Endothelial cell of umbilical vein (primary cell): ENCODE results near the gene NLRP9. TPM values are rescaled to one million over a fixed set of nuclear protein-coding genes. Genes with fewer than 3 reads are reported as not detected.

Experiments
- BruUV-seq: library from RNA; stranded (reverse); fragments of 400-500 nt; replicated peaks from 2 replicates; lab custom pipeline; 2021; lab: Mats Ljungman, UMichigan
- CTCF ChIA-PET: fragments of 300-600, 350-600 bp; sonication (Branson Sonifier 250); formaldehyde crosslinking; loops from one replicate; lab custom pipeline; 2021; ENCODE audit warnings: antibody characterized with exemption, inconsistent platforms; lab: Charles Lee
- POLR2A ChIA-PET: fragments of 300-600, 350-600 bp; sonication (Branson Sonifier 250); formaldehyde crosslinking; loops from one replicate; lab custom pipeline; 2021; ENCODE audit warnings: antibody characterized with exemption, inconsistent platforms; lab: Charles Lee
- DNase-seq: peaks from one replicate; pipeline ENCODE4 v3.0.0-alpha.2; 2011; ENCODE audit warnings: low read depth, low spot score
- FAIRE-seq: peaks from 2 replicates; lab custom pipeline; 2011; peaks lifted over from hg19 to GRCh38; lab: Jason Lieb, UNC
- H2AFZ ChIP-seq: 2 replicates; pipeline ENCODE4 v1.6.0; 2012; ENCODE audit warnings: low read depth, low read length, control low read depth, inconsistent platforms
- H3K27ac ChIP-seq: 2 replicates; pipeline ENCODE4 v1.5.1; 2011; ENCODE audit warnings: low read depth, mild to moderate bottlenecking, control low read depth, low read length, moderate library complexity; ENCODE audit not compliant: insufficient read depth
- H3K27me3 ChIP-seq, 2 experiments: 2 replicates each; pipeline versions ENCODE4 v1.6.0 to v1.6.1; 2011; ENCODE audit warnings: low read length in 2 of 2, mixed read lengths in 1 of 2; ENCODE audit not compliant: control insufficient read depth in 2 of 2, insufficient read depth in 2 of 2
- H3K36me3 ChIP-seq, 2 experiments: 2 replicates in 1 of 2; 3 replicates in 1 of 2; pipeline ENCODE4 v1.5.1; 2011; ENCODE audit warnings: low read length in 2 of 2, mild to moderate bottlenecking in 1 of 2, moderate library complexity in 1 of 2; ENCODE audit not compliant: control insufficient read depth in 2 of 2, insufficient read depth in 2 of 2; ENCODE audit errors: extremely low read depth in 1 of 2
- H3K4me1 ChIP-seq: 3 replicates; pipeline ENCODE4 v1.5.1; 2011; ENCODE audit warnings: mild to moderate bottlenecking, low read length; ENCODE audit not compliant: control insufficient read depth, insufficient read depth; ENCODE audit errors: extremely low read depth
- H3K4me2 ChIP-seq: 2 replicates; pipeline ENCODE4 v1.6.1; 2011; ENCODE audit warnings: low read length, control low read depth, mixed read lengths; ENCODE audit not compliant: insufficient read depth
- H3K4me3 ChIP-seq, 3 experiments: fragments of 200-600 bp in 1 of 3; sonication (generic), shearing (Covaris generic) in 1 of 3; replicated peaks in 1 of 3; 2 replicates each; pipeline ENCODE4 v1.5.1; 2011 to 2016; ENCODE audit warnings: control low read depth in 3 of 3, low read length in 3 of 3, mild to moderate bottlenecking in 2 of 3, inconsistent platforms in 1 of 3, low read depth in 1 of 3, moderate library complexity in 1 of 3; ENCODE audit not compliant: insufficient read depth in 1 of 3
- H3K79me2 ChIP-seq: 2 replicates; pipeline ENCODE4 v1.6.0; 2012; ENCODE audit warnings: low read length, inconsistent platforms; ENCODE audit not compliant: control insufficient read depth, insufficient read depth
- H3K9ac ChIP-seq: replicated peaks from 2 replicates; pipeline ENCODE3; 2011; ENCODE audit warnings: low read length, control low read depth; ENCODE audit not compliant: insufficient read depth; ENCODE audit errors: extremely low read depth
- H3K9me1 ChIP-seq: replicated peaks from 3 replicates; pipeline ENCODE4 v1.6.0; 2011; ENCODE audit warnings: mild to moderate bottlenecking, low read length; ENCODE audit not compliant: control insufficient read depth, insufficient read depth; ENCODE audit errors: extremely low read depth
- H3K9me3 ChIP-seq: replicated peaks from 2 replicates; pipeline ENCODE4 v1.5.1; 2012; ENCODE audit warnings: low read length, inconsistent platforms; ENCODE audit not compliant: control insufficient read depth, insufficient read depth
- H4K20me1 ChIP-seq: replicated peaks from 2 replicates; pipeline ENCODE3; 2011; ENCODE audit warnings: mild to moderate bottlenecking, low read length; ENCODE audit not compliant: control insufficient read depth, insufficient read depth; ENCODE audit errors: extremely low read depth
- CTCF ChIP-seq, 2 donors: IDR thresholded peaks; 1 replicate in 1 of 2; 2 replicates in 1 of 2; pipeline ENCODE4 v1.5.1; 2011; ENCODE audit warnings: low read length in 2 of 2, mild to moderate bottlenecking in 2 of 2, moderate library complexity in 2 of 2, control low read depth in 1 of 2, inconsistent platforms in 1 of 2, low read depth in 1 of 2; ENCODE audit not compliant: insufficient read depth in 1 of 2; ENCODE audit errors: extremely low read depth in 1 of 2
- EZH2 ChIP-seq: IDR thresholded peaks from 2 replicates; pipeline ENCODE4 v1.6.1; 2012; ENCODE audit warnings: borderline replicate concordance, low read depth, mild to moderate bottlenecking, moderate library complexity, low read length, inconsistent platforms; ENCODE audit not compliant: severe bottlenecking
- FOS ChIP-seq: IDR thresholded peaks from 2 replicates; pipeline ENCODE4 v1.6.1; 2011; ENCODE audit warnings: mild to moderate bottlenecking, low read length, moderate library complexity, borderline replicate concordance; ENCODE audit not compliant: insufficient read depth
- GATA2 ChIP-seq: IDR thresholded peaks from 2 replicates; pipeline ENCODE4 v1.7.0; 2011; ENCODE audit warnings: low read depth, mild to moderate bottlenecking, moderate library complexity, mixed read lengths, low read length; ENCODE audit not compliant: insufficient read length, insufficient read depth
- JUN ChIP-seq: IDR thresholded peaks from 2 replicates; pipeline ENCODE4 v1.6.1; 2011; ENCODE audit warnings: borderline replicate concordance, low read depth; ENCODE audit not compliant: insufficient read length, insufficient read depth
- MAX ChIP-seq: IDR thresholded peaks from 2 replicates; pipeline ENCODE4 v1.6.1; 2011; ENCODE audit not compliant: insufficient read depth, insufficient read length
- MYC ChIP-seq: IDR thresholded peaks from one replicate; pipeline ENCODE4 v1.6.1; 2011; ENCODE audit warnings: mild to moderate bottlenecking, low read depth, low read length
- POLR2A ChIP-seq: IDR thresholded peaks from 2 replicates; pipeline ENCODE4 v1.6.1; 2012; ENCODE audit warnings: low read depth, mild to moderate bottlenecking, control low read depth, low read length
- POLR2AphosphoS5 ChIP-seq: IDR thresholded peaks from 2 replicates; pipeline ENCODE4 v1.6.1; 2012; ENCODE audit warnings: low read depth, mild to moderate bottlenecking, control low read depth, low read length, moderate library complexity; ENCODE audit not compliant: insufficient read depth
- dilution Hi-C: fragments of 300-500 bp; cut with MboI; formaldehyde crosslinking; loops from one replicate; pipeline ENCODE4 v1.15.0; 2019; ENCODE audit warnings: low sequenced_read_pairs; ENCODE audit not compliant: extremely low pct_ligation_motif_present
- intact Hi-C: fragments of 100-400 bp; cut with micrococcal nuclease; formaldehyde crosslinking; loops from one replicate; pipeline ENCODE4 v1.10.0; 2022
- polyA plus RNA-seq, 4 experiments: library from polyadenylated mRNA; depleted of rRNA in 3 of 4; stranded (reverse) in 3 of 4; unstranded in 1 of 4; fragments of >200 nt; gene quantifications; 2 replicates each; pipeline versions ENCODE4 v1.2.1 to v1.2.3, GENCODE V29; 2011 to 2012; ENCODE audit warnings: missing spikeins in 1 of 4
- total RNA-seq: library from RNA; stranded (reverse); gene quantifications from 2 replicates; pipeline ENCODE4 v1.2.3, GENCODE V29; 2021

The NLRP9 gene
- total and polyA plus RNA-seq, 2 donors (not counting 3 experiments of a cell fraction or from before 2014, with no cell fraction given), result not detected

GRCh38 chr19:55661826-55662225, 76.4 kb downstream of the NLRP9 start:
- H3K9ac ChIP-seq, result no peak overlapping the region
- H3K4me3 ChIP-seq, result no peak overlapping the region
- H3K27ac ChIP-seq, result no peak overlapping the region
- no peaks in the 10 kb centered on the region for H3K27me3 ChIP-seq
- H3K36me3 ChIP-seq, result peaks cover 14 to 62% of the 10 kb centered on the region in 2 experiments
- no peaks in the 10 kb centered on the region for H3K9me3 ChIP-seq
- no TSS peak for BruUV-seq
- POLR2A ChIA-PET, result no interaction called here
- TF ChIP-seq CTCF (IDR thresholded peaks at IDR 0.05; ENCODE audit: extremely low read depth in 1 of 2, insufficient read depth in 1 of 2, low read depth in 1 of 2, low read length in 2 of 2) (no peak), GATA2 (no peak), POLR2AphosphoS5 (no peak)
- peaks cover 8% of the 10 kb centered on the region for H4K20me1 ChIP-seq
- DNase-seq, result no peak
- H3K9me1 ChIP-seq, result no peaks in the 10 kb centered on the region
- no peak for FAIRE-seq
- H3K4me2 ChIP-seq, result no peak overlapping the region
- intact Hi-C loops, result no loop called here
- dilution Hi-C loops, result no loop called here
- H3K4me1 ChIP-seq, result peaks cover 17% of the 10 kb centered on the region
- H3K79me2 ChIP-seq, result peaks cover 93% of the 10 kb centered on the region
- no peak overlapping the region for H2AFZ ChIP-seq
- CTCF ChIA-PET, result no interaction called here

GRCh38 chr19:55660991-55661390, 77.2 kb downstream of the NLRP9 start:
- ChIA-PET POLR2A (no interaction called here), CTCF (no interaction called here)
- peaks cover 93% of the 10 kb centered on the region for H3K79me2 ChIP-seq
- no peak for DNase-seq
- no peaks in the 10 kb centered on the region for H3K9me1 ChIP-seq
- no peak for FAIRE-seq
- H3K36me3 ChIP-seq, result peaks cover 14 to 54% of the 10 kb centered on the region in 2 experiments
- no peak for TF ChIP-seq FOS
- no peak for TF ChIP-seq CTCF (IDR thresholded peaks at IDR 0.05; ENCODE audit: extremely low read depth in 1 of 2, insufficient read depth in 1 of 2, low read depth in 1 of 2, low read length in 2 of 2)
- TF ChIP-seq MYC, result no peak
- TF ChIP-seq POLR2A, result no peak
- TF ChIP-seq POLR2AphosphoS5, result no peak
- no peak for TF ChIP-seq MAX
- no peak for TF ChIP-seq GATA2
- TF ChIP-seq JUN, result no peak
- TF ChIP-seq EZH2, result no peak
- intact Hi-C loops (no loop called here), dilution Hi-C loops (no loop called here)
- H3K27ac ChIP-seq, result no peak overlapping the region
- no peaks in the 10 kb centered on the region for H3K9me3 ChIP-seq
- no peak overlapping the region for H3K9ac ChIP-seq
- H3K4me3 ChIP-seq, result no peak overlapping the region
- H2AFZ ChIP-seq, result no peak overlapping the region
- H3K4me2 ChIP-seq, result no peak overlapping the region
- peaks cover 25% of the 10 kb centered on the region for H3K4me1 ChIP-seq
- H3K27me3 ChIP-seq, result no peaks in the 10 kb centered on the region
- peaks cover 12% of the 10 kb centered on the region for H4K20me1 ChIP-seq
- BruUV-seq, result no TSS peak
